GM23338 (cell line): ENCODE measurements around the gene BRDT. TPM values are rescaled to one million over a fixed set of nuclear protein-coding genes. Genes with fewer than 3 reads are reported as not detected.

ENCODE experiments used
- ATAC-seq: fragments of 200-7000 bp; cut with Tn5 transposase; 3 replicates; pipeline ENCODE4 v1.9.1; 2020
- DNase-seq: peaks from one replicate; pipeline ENCODE4 v3.0.0-alpha.2; 2015; ENCODE audit warnings: low spot score
- H2AFZ ChIP-seq: fragments of 200-600 bp; sonication (generic); 2 replicates; pipeline ENCODE4 v1.8.0; 2016; ENCODE audit warnings: antibody characterized with exemption, mild to moderate bottlenecking, moderate library complexity
- H3F3A ChIP-seq: fragments of 200-600 bp; sonication (generic); replicated peaks from 2 replicates; pipeline ENCODE4 v1.8.0; 2017; ENCODE audit warnings: antibody characterized with exemption, mixed run types, low read depth
- H3K27ac ChIP-seq: fragments of 200-600 bp; sonication (generic); 2 replicates; pipeline ENCODE4 v1.6.1; 2016; ENCODE audit warnings: low read depth
- H3K27me3 ChIP-seq: fragments of 200-600 bp; sonication (generic); 2 replicates; pipeline ENCODE4 v1.8.0; 2016; ENCODE audit warnings: mild to moderate bottlenecking, mixed run types, moderate library complexity; ENCODE audit not compliant: insufficient read depth
- H3K36me3 ChIP-seq: fragments of 200-600 bp; sonication (generic); 2 replicates; pipeline ENCODE4 v1.8.0; 2016; ENCODE audit warnings: mild to moderate bottlenecking; ENCODE audit not compliant: insufficient read depth
- H3K4me1 ChIP-seq: fragments of 200-600 bp; sonication (generic); 2 replicates; pipeline ENCODE4 v1.8.0; 2016; ENCODE audit warnings: mild to moderate bottlenecking, moderate library complexity; ENCODE audit not compliant: insufficient read depth
- H3K4me2 ChIP-seq: fragments of 200-600 bp; sonication (generic); 2 replicates; pipeline ENCODE4 v1.7.1; 2017; ENCODE audit warnings: mixed run types
- H3K4me3 ChIP-seq: fragments of 200-600 bp; sonication (generic); 2 replicates; pipeline ENCODE4 v1.6.1; 2016; ENCODE audit warnings: mixed run types
- H3K79me2 ChIP-seq: fragments of 200-600 bp; sonication (generic); replicated peaks from 2 replicates; pipeline ENCODE4 v1.8.0; 2017; ENCODE audit warnings: mild to moderate bottlenecking; ENCODE audit not compliant: insufficient read depth
- H3K9me2 ChIP-seq: fragments of 200-600 bp; sonication (generic); 2 replicates; pipeline ENCODE4 v1.8.0; 2017; ENCODE audit not compliant: insufficient read depth
- H4K20me1 ChIP-seq: fragments of 200-600 bp; sonication (generic); replicated peaks from 2 replicates; pipeline ENCODE4 v1.8.0; 2017; ENCODE audit warnings: mild to moderate bottlenecking; ENCODE audit not compliant: insufficient read depth
- H3K27ac Mint-ChIP-seq: 2 replicates; pipeline ENCODE4 v1.8.0; 2020; ENCODE audit warnings: inconsistent platforms, mild to moderate bottlenecking, moderate library complexity, mixed read lengths
- H3K27me3 Mint-ChIP-seq: 3 replicates; pipeline ENCODE4 v1.8.0; 2022; ENCODE audit warnings: low read depth, mild to moderate bottlenecking, moderate library complexity, mixed read lengths, inconsistent platforms; ENCODE audit not compliant: insufficient read depth, poor library complexity
- H3K36me3 Mint-ChIP-seq: 3 replicates; pipeline ENCODE4 v1.8.0; 2021; ENCODE audit warnings: low read depth, mild to moderate bottlenecking, inconsistent platforms, moderate library complexity, mixed read lengths
- H3K4me1 Mint-ChIP-seq: 3 replicates; pipeline ENCODE4 v1.8.0; 2020; ENCODE audit warnings: mild to moderate bottlenecking, inconsistent platforms, mixed read lengths
- H3K4me3 Mint-ChIP-seq: 3 replicates; pipeline ENCODE4 v1.8.0; 2021; ENCODE audit warnings: moderate library complexity, mild to moderate bottlenecking, inconsistent platforms, mixed read lengths
- H3K9me3 Mint-ChIP-seq: 3 replicates; pipeline ENCODE4 v1.8.0; 2020; ENCODE audit warnings: moderate library complexity, mild to moderate bottlenecking, inconsistent platforms, mixed read lengths
- CREB1 ChIP-seq: fragments of 250-450 bp; sonication (Bioruptor Pico); IDR thresholded peaks from 2 replicates; pipeline ENCODE4 v1.5.0; 2020; ENCODE audit warnings: low read depth, mild to moderate bottlenecking, moderate library complexity
- JUNB ChIP-seq: IDR thresholded peaks from one replicate; pipeline ENCODE4 v1.6.1; 2016; ENCODE audit warnings: antibody characterized with exemption; ENCODE audit not compliant: unreplicated experiment
- NANOG ChIP-seq: IDR thresholded peaks from 2 replicates; pipeline ENCODE4 v1.6.1; 2016; ENCODE audit warnings: antibody characterized with exemption, borderline replicate concordance
- ZNF114 ChIP-seq: fragments of 250-450 bp; sonication (Bioruptor Pico); IDR thresholded peaks from 2 replicates; pipeline ENCODE4 v1.5.0; 2020; ENCODE audit warnings: mild to moderate bottlenecking, moderate library complexity
- polyA plus RNA-seq: library from polyadenylated mRNA; unstranded; fragments of >200 nt; fragmentation: Nextera tagmentation; extraction: Ambion mirVana; gene quantifications from 2 replicates; pipeline ENCODE4 v1.2.1, GENCODE V29; 2016
- total RNA-seq: library from RNA; depleted of rRNA; stranded (reverse); fragments of >200 nt; shearing (Covaris generic); gene quantifications from 2 replicates; pipeline ENCODE4 v1.2.3, GENCODE V29; 2014
- TF ChIP-seq, protein P1 (sequence below): IDR thresholded peaks from one replicate; pipeline ENCODE4 v1.6.1; 2018; ENCODE audit warnings: antibody characterized with exemption; ENCODE audit not compliant: unreplicated experiment
- TF ChIP-seq, protein P2 (sequence below), 2 experiments: fragments of 200-600 bp in 1 of 2; sonication (generic) in 1 of 2; conservative IDR thresholded peaks; 2 replicates each; pipeline versions ENCODE4 v1.5.1 to v1.6.1; 2016 to 2017; ENCODE audit warnings: antibody characterized with exemption in 2 of 2, low read depth in 2 of 2, mild to moderate bottlenecking in 2 of 2, moderate library complexity in 1 of 2
- TF ChIP-seq, protein P3 (sequence below): IDR thresholded peaks from 2 replicates; pipeline ENCODE4 v1.6.1; 2016; ENCODE audit warnings: antibody characterized with exemption

The BRDT gene
- total and polyA plus RNA-seq, 2 experiments from 2014 or later, result 0.58 to 0.80 TPM

DNA sequence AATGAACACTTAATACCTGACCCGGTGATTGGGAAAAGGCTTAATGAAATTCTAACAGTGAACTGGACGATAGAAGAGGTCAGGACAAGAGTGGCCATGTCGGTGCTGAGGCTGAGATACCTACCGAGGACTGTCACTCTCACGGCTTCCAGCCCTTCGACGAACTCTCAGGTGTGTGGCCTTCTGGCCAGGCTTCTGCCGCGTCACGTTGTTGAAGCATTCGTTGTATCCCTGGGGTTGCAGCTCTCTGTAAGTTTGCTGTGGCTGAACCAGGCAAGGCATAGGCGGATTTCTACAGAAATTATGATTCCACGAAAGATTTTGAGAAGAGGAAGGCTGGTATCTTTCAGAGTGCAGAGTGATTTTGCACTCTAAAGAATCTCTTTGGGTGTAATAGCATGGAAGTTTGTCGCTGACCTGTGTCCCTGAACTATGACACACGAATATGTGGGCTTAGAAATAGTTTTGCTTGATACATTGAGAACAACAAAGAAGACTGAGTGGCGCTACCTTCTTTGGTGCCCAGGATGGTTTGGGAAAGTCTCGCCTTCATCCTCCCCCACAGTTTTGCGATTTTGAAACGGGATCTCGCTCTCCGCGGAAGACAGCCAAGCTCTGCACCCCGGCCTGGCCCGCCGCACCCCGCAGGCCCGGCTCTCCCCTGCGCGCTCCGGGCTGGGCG is 80.2 kb downstream of the BRDT start:
- Mint-ChIP-seq H3K4me3 (peak overlapping the region; percentile 73), H3K36me3 (peaks cover 13% of the 10 kb centered on the region; the same call in 2 of the 3 replicates), H3K9me3 (peaks cover 13% of the 10 kb centered on the region), H3K27ac (no peak overlapping the region), H3K27me3 (peaks cover 16% of the 10 kb centered on the region), H3K4me1 (peaks cover 11% of the 10 kb centered on the region)
- H3K79me2 ChIP-seq, result no peaks in the 10 kb centered on the region
- peak overlapping the region; percentile 100 for H2AFZ ChIP-seq
- peak; percentile 39; the same call in 1 of the 2 replicates for TF ChIP-seq CREB1 (CRISPR knock-in tag)
- TF ChIP-seq, protein P1, sequence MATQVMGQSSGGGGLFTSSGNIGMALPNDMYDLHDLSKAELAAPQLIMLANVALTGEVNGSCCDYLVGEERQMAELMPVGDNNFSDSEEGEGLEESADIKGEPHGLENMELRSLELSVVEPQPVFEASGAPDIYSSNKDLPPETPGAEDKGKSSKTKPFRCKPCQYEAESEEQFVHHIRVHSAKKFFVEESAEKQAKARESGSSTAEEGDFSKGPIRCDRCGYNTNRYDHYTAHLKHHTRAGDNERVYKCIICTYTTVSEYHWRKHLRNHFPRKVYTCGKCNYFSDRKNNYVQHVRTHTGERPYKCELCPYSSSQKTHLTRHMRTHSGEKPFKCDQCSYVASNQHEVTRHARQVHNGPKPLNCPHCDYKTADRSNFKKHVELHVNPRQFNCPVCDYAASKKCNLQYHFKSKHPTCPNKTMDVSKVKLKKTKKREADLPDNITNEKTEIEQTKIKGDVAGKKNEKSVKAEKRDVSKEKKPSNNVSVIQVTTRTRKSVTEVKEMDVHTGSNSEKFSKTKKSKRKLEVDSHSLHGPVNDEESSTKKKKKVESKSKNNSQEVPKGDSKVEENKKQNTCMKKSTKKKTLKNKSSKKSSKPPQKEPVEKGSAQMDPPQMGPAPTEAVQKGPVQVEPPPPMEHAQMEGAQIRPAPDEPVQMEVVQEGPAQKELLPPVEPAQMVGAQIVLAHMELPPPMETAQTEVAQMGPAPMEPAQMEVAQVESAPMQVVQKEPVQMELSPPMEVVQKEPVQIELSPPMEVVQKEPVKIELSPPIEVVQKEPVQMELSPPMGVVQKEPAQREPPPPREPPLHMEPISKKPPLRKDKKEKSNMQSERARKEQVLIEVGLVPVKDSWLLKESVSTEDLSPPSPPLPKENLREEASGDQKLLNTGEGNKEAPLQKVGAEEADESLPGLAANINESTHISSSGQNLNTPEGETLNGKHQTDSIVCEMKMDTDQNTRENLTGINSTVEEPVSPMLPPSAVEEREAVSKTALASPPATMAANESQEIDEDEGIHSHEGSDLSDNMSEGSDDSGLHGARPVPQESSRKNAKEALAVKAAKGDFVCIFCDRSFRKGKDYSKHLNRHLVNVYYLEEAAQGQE, result no peak
- no peaks in the 10 kb centered on the region for H3K9me2 ChIP-seq
- H3K4me2 ChIP-seq, result peak overlapping the region; percentile 91
- peaks cover 18% of the 10 kb centered on the region for H3K27me3 ChIP-seq
- ATAC-seq, result peak; percentile 44
- peaks cover 14% of the 10 kb centered on the region for H3K4me1 ChIP-seq
- H3K36me3 ChIP-seq, result no peaks in the 10 kb centered on the region
- no peak overlapping the region for H3K27ac ChIP-seq
- H3F3A ChIP-seq, result no peaks in the 10 kb centered on the region
- peak overlapping the region; percentile 79 for H3K4me3 ChIP-seq
- no peaks in the 10 kb centered on the region for H4K20me1 ChIP-seq
- DNase-seq, result peak; percentile 58

DNA sequence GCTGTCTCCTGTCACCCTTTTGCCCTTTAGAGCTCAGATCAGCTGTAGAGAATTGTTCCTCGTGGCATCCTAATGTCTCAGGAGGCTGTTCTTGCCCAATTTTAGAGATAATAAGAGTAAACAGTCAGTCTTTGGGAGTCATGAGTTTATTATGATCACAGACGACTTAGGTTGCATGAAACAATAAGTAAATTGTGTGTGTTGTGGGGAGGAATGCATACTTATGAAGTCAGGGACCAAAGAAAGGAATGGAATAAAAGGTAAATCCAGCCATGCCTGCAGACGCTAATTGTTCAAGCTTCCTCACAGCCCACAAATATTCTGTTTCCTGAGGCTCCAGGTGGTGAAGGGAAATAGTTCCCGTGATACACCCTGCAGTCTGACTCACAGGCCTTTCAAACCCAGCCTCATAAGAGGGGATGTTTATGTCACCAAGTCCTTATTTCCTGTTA is 81.5 kb downstream of the BRDT start:
- no peak for ATAC-seq

More for the DNA sequence above, 81.5 kb downstream of the BRDT start:
- H3F3A ChIP-seq, result no peaks in the 10 kb centered on the region
- peak overlapping the region; percentile 79 for H3K4me3 ChIP-seq
- Mint-ChIP-seq H3K4me1 (peaks cover 11% of the 10 kb centered on the region), H3K4me3 (peak overlapping the region; percentile 82), H3K27ac (no peak overlapping the region), H3K36me3 (peaks cover 9% of the 10 kb centered on the region; the same call in 2 of the 3 replicates), H3K9me3 (peaks cover 9% of the 10 kb centered on the region), H3K27me3 (peaks cover 16% of the 10 kb centered on the region)
- H3K9me2 ChIP-seq, result no peaks in the 10 kb centered on the region
- H2AFZ ChIP-seq, result peak overlapping the region; percentile 99
- no peaks in the 10 kb centered on the region for H3K79me2 ChIP-seq
- peaks cover 14% of the 10 kb centered on the region for H3K4me1 ChIP-seq
- H3K27me3 ChIP-seq, result peaks cover 18% of the 10 kb centered on the region
- peak overlapping the region; percentile 91 for H3K4me2 ChIP-seq
- H3K27ac ChIP-seq, result no peak overlapping the region
- H3K36me3 ChIP-seq, result no peaks in the 10 kb centered on the region
- DNase-seq, result peak; percentile 12
- H4K20me1 ChIP-seq, result no peaks in the 10 kb centered on the region
- TF ChIP-seq ZNF114 (CRISPR knock-in tag) (no peak), NANOG (no peak), JUNB (no peak)
- TF ChIP-seq, protein P2, sequence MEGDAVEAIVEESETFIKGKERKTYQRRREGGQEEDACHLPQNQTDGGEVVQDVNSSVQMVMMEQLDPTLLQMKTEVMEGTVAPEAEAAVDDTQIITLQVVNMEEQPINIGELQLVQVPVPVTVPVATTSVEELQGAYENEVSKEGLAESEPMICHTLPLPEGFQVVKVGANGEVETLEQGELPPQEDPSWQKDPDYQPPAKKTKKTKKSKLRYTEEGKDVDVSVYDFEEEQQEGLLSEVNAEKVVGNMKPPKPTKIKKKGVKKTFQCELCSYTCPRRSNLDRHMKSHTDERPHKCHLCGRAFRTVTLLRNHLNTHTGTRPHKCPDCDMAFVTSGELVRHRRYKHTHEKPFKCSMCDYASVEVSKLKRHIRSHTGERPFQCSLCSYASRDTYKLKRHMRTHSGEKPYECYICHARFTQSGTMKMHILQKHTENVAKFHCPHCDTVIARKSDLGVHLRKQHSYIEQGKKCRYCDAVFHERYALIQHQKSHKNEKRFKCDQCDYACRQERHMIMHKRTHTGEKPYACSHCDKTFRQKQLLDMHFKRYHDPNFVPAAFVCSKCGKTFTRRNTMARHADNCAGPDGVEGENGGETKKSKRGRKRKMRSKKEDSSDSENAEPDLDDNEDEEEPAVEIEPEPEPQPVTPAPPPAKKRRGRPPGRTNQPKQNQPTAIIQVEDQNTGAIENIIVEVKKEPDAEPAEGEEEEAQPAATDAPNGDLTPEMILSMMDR (conservative IDR thresholded peaks at IDR 0.05; ENCODE audit: low read depth in 2 of 2), result no peak
- TF ChIP-seq, protein P1, result no peak
- TF ChIP-seq, protein P3, sequence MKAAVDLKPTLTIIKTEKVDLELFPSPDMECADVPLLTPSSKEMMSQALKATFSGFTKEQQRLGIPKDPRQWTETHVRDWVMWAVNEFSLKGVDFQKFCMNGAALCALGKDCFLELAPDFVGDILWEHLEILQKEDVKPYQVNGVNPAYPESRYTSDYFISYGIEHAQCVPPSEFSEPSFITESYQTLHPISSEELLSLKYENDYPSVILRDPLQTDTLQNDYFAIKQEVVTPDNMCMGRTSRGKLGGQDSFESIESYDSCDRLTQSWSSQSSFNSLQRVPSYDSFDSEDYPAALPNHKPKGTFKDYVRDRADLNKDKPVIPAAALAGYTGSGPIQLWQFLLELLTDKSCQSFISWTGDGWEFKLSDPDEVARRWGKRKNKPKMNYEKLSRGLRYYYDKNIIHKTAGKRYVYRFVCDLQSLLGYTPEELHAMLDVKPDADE, result no peak
